Measurements from ENCODE around the gene HYAL3. TPM values are rescaled to one million over a fixed set of nuclear protein-coding genes. Genes with fewer than 3 reads are reported as not detected.

The HYAL3 gene
- total and polyA plus RNA-seq, 2 of the 13 experiments (the other 11 are each of a cell fraction or from before 2014, with no cell fraction given): 5.5 to 10.4 TPM

DNA sequence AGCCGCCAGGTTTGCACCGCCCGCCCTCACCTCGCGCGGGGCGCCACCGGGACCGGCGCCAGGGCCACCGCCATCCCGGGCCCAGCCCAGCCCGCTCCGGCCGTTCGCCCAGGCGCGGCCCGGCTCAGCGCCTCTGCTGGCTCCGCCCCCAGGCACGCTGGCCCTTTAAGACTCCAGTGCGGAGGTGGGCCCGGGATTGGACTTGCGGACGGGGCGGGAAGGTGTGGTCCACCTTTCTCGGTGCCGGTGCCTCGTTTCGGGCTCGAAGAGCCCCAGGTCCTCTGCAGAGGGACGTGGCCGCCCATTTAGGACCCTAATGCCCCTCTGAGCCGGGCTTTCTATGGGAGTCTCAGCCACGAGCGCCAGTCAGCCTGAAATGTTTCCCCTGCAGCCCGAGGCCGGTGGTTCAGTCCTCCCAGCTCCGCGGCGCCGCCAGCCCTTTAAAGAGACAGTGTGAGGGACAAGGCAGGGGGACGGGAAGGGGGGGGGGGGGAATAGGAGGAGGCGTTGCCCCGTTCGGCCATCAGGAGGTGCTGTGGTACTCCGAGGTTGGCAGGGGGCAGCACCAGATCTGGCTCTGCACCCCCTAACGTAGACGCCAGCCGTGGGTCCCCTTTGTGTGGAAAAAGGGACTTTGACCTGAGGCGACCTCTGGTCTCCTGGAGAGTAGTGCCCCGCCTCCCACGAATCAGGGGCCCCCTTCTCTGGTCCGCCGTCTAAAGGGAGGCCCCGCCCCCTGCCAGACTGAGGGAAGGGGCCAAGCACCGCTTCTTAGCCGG lies 22.3 kb upstream of the HYAL3 start (continued):
- TF ChIP-seq GABPA (IDR thresholded peaks at IDR 0.05; ENCODE audit: low read depth, low read length) (no peak), GABPA (CRISPR knock-in tag; IDR thresholded peaks at IDR 0.05; ENCODE audit: low read depth) (peak; percentile 23; the same call in 1 of the 2 replicates), SP140L (CRISPR knock-in tag; IDR thresholded peaks at IDR 0.05; ENCODE audit: borderline replicate concordance) (no peak), ZSCAN21 (CRISPR knock-in tag; IDR thresholded peaks at IDR 0.05; ENCODE audit: borderline replicate concordance) (peak; percentile 57), RAD21 (CRISPR knock-in tag; IDR thresholded peaks at IDR 0.05) (peak; percentile 63), TSC22D2 (CRISPR knock-in tag; IDR thresholded peaks at IDR 0.05; ENCODE audit: borderline replicate concordance) (no peak), ZKSCAN5 (CRISPR knock-in tag; IDR thresholded peaks at IDR 0.05) (no peak), ZNF800 (CRISPR knock-in tag; IDR thresholded peaks at IDR 0.05) (0 out of 2 replicates have a peak, but pooled peaks have one; percentile 10), ARHGAP35 (CRISPR knock-in tag; IDR thresholded peaks at IDR 0.05; ENCODE audit: borderline replicate concordance) (no peak), REL (CRISPR knock-in tag; conservative IDR thresholded peaks at IDR 0.05) (no peak), ARNT (IDR thresholded peaks at IDR 0.05) (no peak), SCMH1 (CRISPR knock-in tag; IDR thresholded peaks at IDR 0.05; ENCODE audit: borderline replicate concordance) (no peak), CENPT (CRISPR knock-in tag; IDR thresholded peaks at IDR 0.05; ENCODE audit: low read depth) (no peak), ZNF468 (CRISPR knock-in tag; IDR thresholded peaks at IDR 0.05) (no peak), KLF6 (CRISPR knock-in tag; IDR thresholded peaks at IDR 0.05) (no peak), ZNF550 (CRISPR knock-in tag; IDR thresholded peaks at IDR 0.05; ENCODE audit: borderline replicate concordance) (no peak), FLYWCH1 (CRISPR knock-in tag; IDR thresholded peaks at IDR 0.05) (peak; percentile 56; the same call in 1 of the 2 replicates), ZNF510 (CRISPR knock-in tag; IDR thresholded peaks at IDR 0.05; ENCODE audit: low read depth) (no peak), REPIN1 (CRISPR knock-in tag; IDR thresholded peaks at IDR 0.05; ENCODE audit: borderline replicate concordance, low read depth) (peak; percentile 48; the same call in 1 of the 2 replicates), ISX (CRISPR knock-in tag; conservative IDR thresholded peaks at IDR 0.05) (no peak), RXRB (CRISPR knock-in tag; IDR thresholded peaks at IDR 0.05; ENCODE audit: borderline replicate concordance) (peak; percentile 77), ZNF746 (CRISPR knock-in tag; IDR thresholded peaks at IDR 0.05) (peak; percentile 74), ZNF777 (CRISPR knock-in tag; IDR thresholded peaks at IDR 0.05) (peak; percentile 95), CCDC6 (CRISPR knock-in tag; IDR thresholded peaks at IDR 0.05) (no peak)
- TF ChIP-seq, protein P1, sequence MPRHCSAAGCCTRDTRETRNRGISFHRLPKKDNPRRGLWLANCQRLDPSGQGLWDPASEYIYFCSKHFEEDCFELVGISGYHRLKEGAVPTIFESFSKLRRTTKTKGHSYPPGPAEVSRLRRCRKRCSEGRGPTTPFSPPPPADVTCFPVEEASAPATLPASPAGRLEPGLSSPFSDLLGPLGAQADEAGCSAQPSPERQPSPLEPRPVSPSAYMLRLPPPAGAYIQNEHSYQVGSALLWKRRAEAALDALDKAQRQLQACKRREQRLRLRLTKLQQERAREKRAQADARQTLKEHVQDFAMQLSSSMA (CRISPR knock-in tag; IDR thresholded peaks at IDR 0.05): no peak
- TF ChIP-seq, protein P2, sequence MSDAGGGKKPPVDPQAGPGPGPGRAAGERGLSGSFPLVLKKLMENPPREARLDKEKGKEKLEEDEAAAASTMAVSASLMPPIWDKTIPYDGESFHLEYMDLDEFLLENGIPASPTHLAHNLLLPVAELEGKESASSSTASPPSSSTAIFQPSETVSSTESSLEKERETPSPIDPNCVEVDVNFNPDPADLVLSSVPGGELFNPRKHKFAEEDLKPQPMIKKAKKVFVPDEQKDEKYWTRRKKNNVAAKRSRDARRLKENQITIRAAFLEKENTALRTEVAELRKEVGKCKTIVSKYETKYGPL (CRISPR knock-in tag; IDR thresholded peaks at IDR 0.05): no peak
- TF ChIP-seq, protein P3, sequence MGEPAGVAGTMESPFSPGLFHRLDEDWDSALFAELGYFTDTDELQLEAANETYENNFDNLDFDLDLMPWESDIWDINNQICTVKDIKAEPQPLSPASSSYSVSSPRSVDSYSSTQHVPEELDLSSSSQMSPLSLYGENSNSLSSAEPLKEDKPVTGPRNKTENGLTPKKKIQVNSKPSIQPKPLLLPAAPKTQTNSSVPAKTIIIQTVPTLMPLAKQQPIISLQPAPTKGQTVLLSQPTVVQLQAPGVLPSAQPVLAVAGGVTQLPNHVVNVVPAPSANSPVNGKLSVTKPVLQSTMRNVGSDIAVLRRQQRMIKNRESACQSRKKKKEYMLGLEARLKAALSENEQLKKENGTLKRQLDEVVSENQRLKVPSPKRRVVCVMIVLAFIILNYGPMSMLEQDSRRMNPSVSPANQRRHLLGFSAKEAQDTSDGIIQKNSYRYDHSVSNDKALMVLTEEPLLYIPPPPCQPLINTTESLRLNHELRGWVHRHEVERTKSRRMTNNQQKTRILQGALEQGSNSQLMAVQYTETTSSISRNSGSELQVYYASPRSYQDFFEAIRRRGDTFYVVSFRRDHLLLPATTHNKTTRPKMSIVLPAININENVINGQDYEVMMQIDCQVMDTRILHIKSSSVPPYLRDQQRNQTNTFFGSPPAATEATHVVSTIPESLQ (CRISPR knock-in tag; conservative IDR thresholded peaks at IDR 0.05): no peak
